Measurements from ENCODE around the gene CBLN3.
"Not testable (repeated sequence)": the region's sequence is repeated elsewhere in the genome, so short reads cannot be mapped to it uniquely, and the experiment has no call there.

GRCh38 chr14:24450828-24451227 lies 21.4 kb upstream of the CBLN3 start:
- not testable (repeated sequence) for TF ChIP-seq YY1 (tag by site-specific recombination; IDR thresholded peaks at IDR 0.05); ZBTB10 (tag by site-specific recombination; IDR thresholded peaks at IDR 0.05); ZNF274 (IDR thresholded peaks at IDR 0.05; ENCODE audit: low read length); ZNF274 (tag by site-specific recombination; IDR thresholded peaks at IDR 0.05; ENCODE audit: borderline replicate concordance); CTCF (tag by site-specific recombination; IDR thresholded peaks at IDR 0.05); ZNF830 (tag by site-specific recombination; IDR thresholded peaks at IDR 0.05; ENCODE audit: low read depth); ZBTB21 (tag by site-specific recombination; IDR thresholded peaks at IDR 0.05); AEBP2 (tag by site-specific recombination; IDR thresholded peaks at IDR 0.05; ENCODE audit: borderline replicate concordance); ZNF664 (tag by site-specific recombination; IDR thresholded peaks at IDR 0.05); ZNF221 (tag by site-specific recombination; IDR thresholded peaks at IDR 0.05; ENCODE audit: borderline replicate concordance); ZNF510 (tag by site-specific recombination; IDR thresholded peaks at IDR 0.05; ENCODE audit: insufficient replicate concordance); ZNF433 (tag by site-specific recombination; IDR thresholded peaks at IDR 0.05; ENCODE audit: low read depth)
